ENCODE measurements around the gene RHOBTB3. TPM values are rescaled to one million over a fixed set of nuclear protein-coding genes. Genes with fewer than 3 reads are reported as not detected.
A peak's percentile ranks its signal among the peaks of the same experiment; 100 is the strongest.

The RHOBTB3 gene
- polyA plus RNA-seq, 2 of the 4 experiments (the other 2 are of a cell fraction) = 9.1 to 28.6 TPM

DNA sequence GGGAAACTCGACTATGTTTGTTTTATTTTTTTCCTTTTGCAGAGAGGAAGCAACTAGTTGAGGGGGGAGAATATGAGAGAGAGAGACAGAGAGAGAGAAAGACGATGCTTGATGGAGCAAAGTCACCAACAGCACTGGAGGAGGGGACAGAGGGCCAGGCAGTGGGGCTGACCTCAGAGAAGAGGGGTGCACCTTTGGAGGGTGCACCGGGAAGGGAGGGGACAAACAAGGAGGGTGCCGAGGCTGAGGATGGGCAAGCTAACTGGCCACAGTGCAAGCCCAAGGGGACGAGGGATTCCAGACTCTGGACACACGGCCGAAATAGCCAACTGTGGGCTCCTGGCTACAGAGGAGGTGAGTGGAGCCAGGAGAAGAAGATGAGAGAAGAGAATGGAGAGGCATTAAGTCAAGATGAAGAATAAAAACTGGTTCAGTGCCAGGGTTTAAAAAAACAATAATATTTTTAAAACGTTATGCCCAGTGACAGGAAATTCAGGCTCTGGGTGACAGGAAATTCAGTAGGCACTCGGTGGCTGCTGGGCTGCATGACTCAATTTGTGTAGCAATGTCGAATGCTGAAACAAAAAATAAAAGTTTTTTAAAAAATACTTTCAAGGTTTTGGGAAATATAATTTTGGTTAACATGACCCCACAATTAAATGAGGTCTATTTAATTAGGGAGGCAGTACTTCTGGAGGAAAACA is 104.7 kb downstream of the RHOBTB3 start:
- no peak for ATAC-seq
- Histone ChIP-seq H3K27ac (peak overlapping the region; percentile 97 to 100), H3K9me3 (no peaks in the 10 kb centered on the region), H3K4me3 (peak overlapping the region; percentile 49), H3K4me1 (peaks cover 39% of the 10 kb centered on the region), H3K4me2 (peak overlapping the region; percentile 78)
- no peak for DNase-seq (ENCODE audit: low read depth in 1 of 2, low spot score in 1 of 2)
- WGBS (ENCODE audit: missing lambda C conversion rate) = 63% methylated on average over 10 of the region's 10 CpGs
- POLR2A ChIA-PET = interaction anchor here (1.1 to 2.5 kb wide), 4 partner anchors 7 to 189 kb away, joined by 4 to 71 read pairs (median 12); partner anchors contain the start of genes GLRX and RFESD
- FAIRE-seq = no peak
- CTCF ChIA-PET = interaction anchor here (0.7 to 23.4 kb wide), 10 partner anchors 8 to 766 kb away, joined by 3 to 469 read pairs (median 4); partner anchors contain the start of gene RFESD
- TF ChIP-seq MAZ (IDR thresholded peaks at IDR 0.05; ENCODE audit: borderline replicate concordance, low read depth, low read length) (no peak), JUN (IDR thresholded peaks at IDR 0.05) (no peak), MAFK (IDR thresholded peaks at IDR 0.05; ENCODE audit: partially characterized antibody) (no peak), CHD2 (IDR thresholded peaks at IDR 0.05; ENCODE audit: low read length, partially characterized antibody) (no peak), ZSCAN20 (CRISPR knock-in tag; IDR thresholded peaks at IDR 0.05) (no peak), MYC (IDR thresholded peaks at IDR 0.05; ENCODE audit: borderline replicate concordance, low read length) (no peak), TFCP2L1 (CRISPR knock-in tag; IDR thresholded peaks at IDR 0.05) (no peak), HOXA7 (CRISPR knock-in tag; IDR thresholded peaks at IDR 0.05) (no peak), FOSB (CRISPR knock-in tag; IDR thresholded peaks at IDR 0.05) (no peak), NPAS2 (CRISPR knock-in tag; IDR thresholded peaks at IDR 0.05; ENCODE audit: borderline replicate concordance) (no peak), HDAC2 (IDR thresholded peaks at IDR 0.05) (no peak), FOSL2 (IDR thresholded peaks at IDR 0.05) (no peak), FOSL2 (CRISPR knock-in tag; IDR thresholded peaks at IDR 0.05) (no peak)
- TF ChIP-seq, protein P1, sequence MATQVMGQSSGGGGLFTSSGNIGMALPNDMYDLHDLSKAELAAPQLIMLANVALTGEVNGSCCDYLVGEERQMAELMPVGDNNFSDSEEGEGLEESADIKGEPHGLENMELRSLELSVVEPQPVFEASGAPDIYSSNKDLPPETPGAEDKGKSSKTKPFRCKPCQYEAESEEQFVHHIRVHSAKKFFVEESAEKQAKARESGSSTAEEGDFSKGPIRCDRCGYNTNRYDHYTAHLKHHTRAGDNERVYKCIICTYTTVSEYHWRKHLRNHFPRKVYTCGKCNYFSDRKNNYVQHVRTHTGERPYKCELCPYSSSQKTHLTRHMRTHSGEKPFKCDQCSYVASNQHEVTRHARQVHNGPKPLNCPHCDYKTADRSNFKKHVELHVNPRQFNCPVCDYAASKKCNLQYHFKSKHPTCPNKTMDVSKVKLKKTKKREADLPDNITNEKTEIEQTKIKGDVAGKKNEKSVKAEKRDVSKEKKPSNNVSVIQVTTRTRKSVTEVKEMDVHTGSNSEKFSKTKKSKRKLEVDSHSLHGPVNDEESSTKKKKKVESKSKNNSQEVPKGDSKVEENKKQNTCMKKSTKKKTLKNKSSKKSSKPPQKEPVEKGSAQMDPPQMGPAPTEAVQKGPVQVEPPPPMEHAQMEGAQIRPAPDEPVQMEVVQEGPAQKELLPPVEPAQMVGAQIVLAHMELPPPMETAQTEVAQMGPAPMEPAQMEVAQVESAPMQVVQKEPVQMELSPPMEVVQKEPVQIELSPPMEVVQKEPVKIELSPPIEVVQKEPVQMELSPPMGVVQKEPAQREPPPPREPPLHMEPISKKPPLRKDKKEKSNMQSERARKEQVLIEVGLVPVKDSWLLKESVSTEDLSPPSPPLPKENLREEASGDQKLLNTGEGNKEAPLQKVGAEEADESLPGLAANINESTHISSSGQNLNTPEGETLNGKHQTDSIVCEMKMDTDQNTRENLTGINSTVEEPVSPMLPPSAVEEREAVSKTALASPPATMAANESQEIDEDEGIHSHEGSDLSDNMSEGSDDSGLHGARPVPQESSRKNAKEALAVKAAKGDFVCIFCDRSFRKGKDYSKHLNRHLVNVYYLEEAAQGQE (IDR thresholded peaks at IDR 0.05) = no peak
- TF ChIP-seq, protein P2, sequence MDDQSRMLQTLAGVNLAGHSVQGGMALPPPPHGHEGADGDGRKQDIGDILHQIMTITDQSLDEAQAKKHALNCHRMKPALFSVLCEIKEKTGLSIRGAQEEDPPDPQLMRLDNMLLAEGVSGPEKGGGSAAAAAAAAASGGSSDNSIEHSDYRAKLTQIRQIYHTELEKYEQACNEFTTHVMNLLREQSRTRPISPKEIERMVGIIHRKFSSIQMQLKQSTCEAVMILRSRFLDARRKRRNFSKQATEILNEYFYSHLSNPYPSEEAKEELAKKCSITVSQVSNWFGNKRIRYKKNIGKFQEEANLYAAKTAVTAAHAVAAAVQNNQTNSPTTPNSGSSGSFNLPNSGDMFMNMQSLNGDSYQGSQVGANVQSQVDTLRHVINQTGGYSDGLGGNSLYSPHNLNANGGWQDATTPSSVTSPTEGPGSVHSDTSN (IDR thresholded peaks at IDR 0.05) = no peak
- TF ChIP-seq, protein P3, sequence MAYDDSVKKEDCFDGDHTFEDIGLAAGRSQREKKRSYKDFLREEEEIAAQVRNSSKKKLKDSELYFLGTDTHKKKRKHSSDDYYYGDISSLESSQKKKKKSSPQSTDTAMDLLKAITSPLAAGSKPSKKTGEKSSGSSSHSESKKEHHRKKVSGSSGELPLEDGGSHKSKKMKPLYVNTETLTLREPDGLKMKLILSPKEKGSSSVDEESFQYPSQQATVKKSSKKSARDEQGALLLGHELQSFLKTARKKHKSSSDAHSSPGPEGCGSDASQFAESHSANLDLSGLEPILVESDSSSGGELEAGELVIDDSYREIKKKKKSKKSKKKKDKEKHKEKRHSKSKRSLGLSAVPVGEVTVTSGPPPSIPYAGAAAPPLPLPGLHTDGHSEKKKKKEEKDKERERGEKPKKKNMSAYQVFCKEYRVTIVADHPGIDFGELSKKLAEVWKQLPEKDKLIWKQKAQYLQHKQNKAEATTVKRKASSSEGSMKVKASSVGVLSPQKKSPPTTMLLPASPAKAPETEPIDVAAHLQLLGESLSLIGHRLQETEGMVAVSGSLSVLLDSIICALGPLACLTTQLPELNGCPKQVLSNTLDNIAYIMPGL (CRISPR knock-in tag; IDR thresholded peaks at IDR 0.05; ENCODE audit: borderline replicate concordance) = no peak

DNA sequence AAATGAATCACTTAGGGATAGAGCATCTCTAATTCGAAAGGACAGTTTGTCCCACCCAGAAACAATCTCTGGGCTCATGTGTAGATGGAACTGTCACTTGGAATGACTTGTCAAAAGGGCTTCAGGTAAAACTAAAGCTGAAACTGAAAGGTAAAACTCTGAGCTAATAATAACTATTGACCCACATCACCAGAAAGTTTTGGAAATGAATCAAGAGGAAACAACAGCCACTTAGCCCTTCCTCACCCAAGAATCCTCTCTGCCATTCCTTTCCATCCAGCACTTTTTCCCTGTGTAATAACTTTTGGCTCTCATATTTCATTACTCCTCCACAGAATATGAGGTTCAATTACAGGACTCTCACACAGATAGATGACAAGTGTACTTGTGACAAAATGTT is 105.4 kb downstream of the RHOBTB3 start:
- peaks cover 46% of the 10 kb centered on the region for H3K4me1 ChIP-seq
- no peak for ATAC-seq
- peak overlapping the region; percentile 78; the same call in 2 of the 3 replicates for H3K4me2 ChIP-seq
- WGBS (ENCODE audit: missing lambda C conversion rate) = 87% methylated on average over 1 of the region's 1 CpG
- peak overlapping the region; percentile 26 to 40; a peak in 4 of 6 replicates for H3K27ac ChIP-seq
- no peak overlapping the region for H3K4me3 ChIP-seq
- FAIRE-seq = no peak
- DNase-seq (ENCODE audit: low read depth in 1 of 2, low spot score in 1 of 2) = no peak
- CTCF ChIA-PET = interaction anchor here (1.1 to 23.4 kb wide), 5 partner anchors 7 to 172 kb away, joined by 4 to 469 read pairs (median 6); no protein-coding TSS in a partner anchor
- POLR2A ChIA-PET = interaction anchor here (0.5 kb wide), 1 partner anchor 825 kb away, joined by 3 read pairs; no protein-coding TSS in a partner anchor
- H3K9me3 ChIP-seq = no peaks in the 10 kb centered on the region
- TF ChIP-seq MAFK (IDR thresholded peaks at IDR 0.05; ENCODE audit: partially characterized antibody) (no peak), CBX8 (IDR thresholded peaks at IDR 0.05) (no peak), POLR2A (IDR thresholded peaks at IDR 0.05; ENCODE audit: low read length) (no peak), BHLHE40 (IDR thresholded peaks at IDR 0.05; ENCODE audit: low read depth, low read length) (no peak), ZFP36 (IDR thresholded peaks at IDR 0.05; ENCODE audit: borderline replicate concordance, partially characterized antibody) (no peak), HOXA7 (CRISPR knock-in tag; IDR thresholded peaks at IDR 0.05) (no peak), KDM5A (IDR thresholded peaks at IDR 0.05) (no peak), CHD4 (IDR thresholded peaks at IDR 0.05; ENCODE audit: borderline replicate concordance) (no peak), ESRRA (IDR thresholded peaks at IDR 0.05; ENCODE audit: borderline replicate concordance, low read length) (no peak), RNF2 (IDR thresholded peaks at IDR 0.05; ENCODE audit: borderline replicate concordance, low read depth) (no peak), MAZ (IDR thresholded peaks at IDR 0.05; ENCODE audit: borderline replicate concordance, low read depth, low read length) (no peak)
- TF ChIP-seq, protein P2 (IDR thresholded peaks at IDR 0.05) = no peak
- TF ChIP-seq, protein P4, sequence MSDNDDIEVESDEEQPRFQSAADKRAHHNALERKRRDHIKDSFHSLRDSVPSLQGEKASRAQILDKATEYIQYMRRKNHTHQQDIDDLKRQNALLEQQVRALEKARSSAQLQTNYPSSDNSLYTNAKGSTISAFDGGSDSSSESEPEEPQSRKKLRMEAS (IDR thresholded peaks at IDR 0.05) = no peak
- TF ChIP-seq, protein P5, sequence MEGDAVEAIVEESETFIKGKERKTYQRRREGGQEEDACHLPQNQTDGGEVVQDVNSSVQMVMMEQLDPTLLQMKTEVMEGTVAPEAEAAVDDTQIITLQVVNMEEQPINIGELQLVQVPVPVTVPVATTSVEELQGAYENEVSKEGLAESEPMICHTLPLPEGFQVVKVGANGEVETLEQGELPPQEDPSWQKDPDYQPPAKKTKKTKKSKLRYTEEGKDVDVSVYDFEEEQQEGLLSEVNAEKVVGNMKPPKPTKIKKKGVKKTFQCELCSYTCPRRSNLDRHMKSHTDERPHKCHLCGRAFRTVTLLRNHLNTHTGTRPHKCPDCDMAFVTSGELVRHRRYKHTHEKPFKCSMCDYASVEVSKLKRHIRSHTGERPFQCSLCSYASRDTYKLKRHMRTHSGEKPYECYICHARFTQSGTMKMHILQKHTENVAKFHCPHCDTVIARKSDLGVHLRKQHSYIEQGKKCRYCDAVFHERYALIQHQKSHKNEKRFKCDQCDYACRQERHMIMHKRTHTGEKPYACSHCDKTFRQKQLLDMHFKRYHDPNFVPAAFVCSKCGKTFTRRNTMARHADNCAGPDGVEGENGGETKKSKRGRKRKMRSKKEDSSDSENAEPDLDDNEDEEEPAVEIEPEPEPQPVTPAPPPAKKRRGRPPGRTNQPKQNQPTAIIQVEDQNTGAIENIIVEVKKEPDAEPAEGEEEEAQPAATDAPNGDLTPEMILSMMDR (IDR thresholded peaks at IDR 0.05) = no peak

Measured in A549 (cell line).